Measurements from ENCODE around the gene ATP8B4.
"Not testable (repeated sequence)": the region's sequence is repeated elsewhere in the genome, so short reads cannot be mapped to it uniquely, and the experiment has no call there.

ATP8B4 gene

DNA sequence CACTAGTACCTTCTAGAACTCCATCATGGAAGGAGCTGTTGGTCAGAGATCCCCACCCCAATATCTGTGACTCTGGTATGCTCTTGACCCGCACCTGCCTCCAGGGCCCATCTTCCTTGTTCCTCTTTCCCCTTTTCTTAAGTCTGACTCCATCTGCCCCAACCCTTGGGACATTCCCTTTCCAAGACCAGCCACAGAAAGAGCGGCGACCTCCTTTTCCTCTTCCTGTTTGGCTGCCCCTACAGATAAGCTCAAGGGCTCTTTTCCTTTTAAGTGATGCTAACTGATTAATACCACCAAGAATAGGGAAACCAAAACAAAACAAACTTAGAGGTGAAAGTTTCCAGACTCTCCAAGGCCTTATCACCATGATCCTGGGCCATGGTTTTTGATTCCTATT, 21.9 kb upstream of the ATP8B4 start:
- no peak for DNase-seq (ENCODE audit: low spot score)

DNA sequence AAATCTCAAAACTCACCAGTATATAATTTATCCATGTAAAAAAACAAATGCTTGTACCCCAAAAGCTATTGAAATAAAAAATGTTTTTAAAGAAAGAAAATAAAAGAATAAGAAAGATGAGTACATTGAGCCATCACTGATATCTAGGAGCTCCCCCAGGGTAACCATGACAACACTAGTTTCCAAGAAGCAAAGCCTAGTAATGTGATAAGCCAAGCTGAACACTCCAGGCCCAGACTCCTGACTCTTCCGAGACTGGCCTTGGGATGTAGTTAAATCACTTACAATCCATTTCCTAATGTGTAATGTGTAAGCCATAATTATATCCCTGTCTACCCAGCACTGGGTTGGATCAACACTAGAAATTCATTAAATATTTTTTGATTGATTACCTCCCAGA, 21.1 kb upstream of the ATP8B4 start:
- no peak for DNase-seq (ENCODE audit: low spot score)

DNA sequence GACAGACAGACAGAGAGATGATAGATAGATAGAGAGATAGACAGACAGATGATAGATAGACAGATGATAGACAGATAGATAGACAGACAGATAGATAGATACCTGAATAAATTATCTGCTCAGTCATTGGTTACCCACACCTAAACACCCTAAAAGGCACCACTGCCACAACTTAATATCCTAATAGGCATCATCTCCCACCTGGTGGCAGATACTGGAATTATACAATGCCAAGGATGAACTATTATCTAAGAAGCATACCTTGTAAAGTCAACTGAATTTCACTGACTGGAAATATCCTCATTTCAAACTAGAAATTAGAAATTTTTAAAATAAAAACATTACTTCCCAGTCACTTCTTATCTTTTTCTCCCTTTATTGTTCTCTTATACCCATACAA, 19.4 kb upstream of the ATP8B4 start:
- no peak for DNase-seq (ENCODE audit: low spot score)

DNA sequence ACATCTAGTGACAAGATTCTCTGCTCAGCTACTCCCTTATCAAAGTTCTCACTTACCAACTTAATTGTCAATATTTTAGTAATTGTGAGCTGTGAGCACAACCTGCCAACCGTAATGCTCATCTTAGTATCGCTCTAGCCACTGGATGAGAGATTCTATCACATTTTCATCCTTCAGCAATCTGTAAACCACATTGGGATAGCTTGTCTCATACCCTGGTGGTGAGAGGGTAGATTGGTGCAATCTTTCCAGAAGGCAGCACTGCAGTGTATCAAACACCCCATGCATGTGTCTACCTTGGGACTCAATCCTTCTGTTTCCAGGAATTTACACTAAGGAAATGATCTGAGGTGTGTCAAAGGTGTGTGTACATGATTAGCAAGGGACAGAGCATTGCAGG, 18.9 kb upstream of the ATP8B4 start:
- no peak for DNase-seq (ENCODE audit: low spot score)

DNA sequence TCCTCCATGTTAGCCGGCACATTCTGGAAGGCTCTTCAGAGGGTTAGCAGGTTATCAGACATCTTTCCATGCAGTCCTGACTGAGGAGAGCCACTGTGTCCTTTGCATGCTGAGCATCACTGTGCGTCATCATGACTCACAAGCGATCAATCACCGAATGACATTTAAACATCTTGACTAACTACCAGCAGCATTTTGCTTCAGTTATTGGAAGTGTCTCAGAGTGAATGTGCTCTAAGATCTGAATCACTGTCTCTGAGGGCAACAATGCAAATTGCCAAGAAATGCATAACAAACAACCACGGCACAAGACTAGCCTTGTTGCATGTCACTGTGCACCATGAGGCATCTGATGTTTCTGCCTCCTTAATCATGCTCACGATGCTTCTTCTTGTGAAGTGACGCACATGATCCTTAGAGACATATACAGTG, 18.3 kb upstream of the ATP8B4 start:
- no peak for DNase-seq (ENCODE audit: low spot score)

DNA sequence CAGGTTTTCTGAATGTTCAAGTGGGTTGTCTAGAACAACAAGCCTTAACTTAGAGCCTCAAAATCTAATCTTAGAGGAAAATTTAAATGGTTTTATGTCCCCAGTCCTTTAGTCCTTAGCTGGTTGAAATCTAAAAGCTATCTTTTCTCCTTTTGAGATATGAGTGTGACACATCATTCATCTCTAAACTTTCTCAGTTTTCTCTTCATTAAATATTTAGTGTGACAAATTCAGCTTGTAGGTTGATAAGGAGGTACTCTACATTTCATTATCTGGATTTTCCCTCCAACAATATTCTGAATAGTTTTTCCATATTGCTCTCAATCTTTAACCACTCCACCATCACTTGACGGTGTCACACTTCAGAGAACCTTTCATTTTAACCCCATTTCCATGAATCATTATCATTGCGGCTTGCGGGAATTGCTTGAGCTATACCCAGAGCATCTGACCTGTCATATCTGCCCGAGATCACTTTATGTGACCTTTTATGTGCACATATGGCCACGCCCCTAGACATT, 16.1 kb upstream of the ATP8B4 start:
- DNase-seq (ENCODE audit: low spot score), result no peak

DNA sequence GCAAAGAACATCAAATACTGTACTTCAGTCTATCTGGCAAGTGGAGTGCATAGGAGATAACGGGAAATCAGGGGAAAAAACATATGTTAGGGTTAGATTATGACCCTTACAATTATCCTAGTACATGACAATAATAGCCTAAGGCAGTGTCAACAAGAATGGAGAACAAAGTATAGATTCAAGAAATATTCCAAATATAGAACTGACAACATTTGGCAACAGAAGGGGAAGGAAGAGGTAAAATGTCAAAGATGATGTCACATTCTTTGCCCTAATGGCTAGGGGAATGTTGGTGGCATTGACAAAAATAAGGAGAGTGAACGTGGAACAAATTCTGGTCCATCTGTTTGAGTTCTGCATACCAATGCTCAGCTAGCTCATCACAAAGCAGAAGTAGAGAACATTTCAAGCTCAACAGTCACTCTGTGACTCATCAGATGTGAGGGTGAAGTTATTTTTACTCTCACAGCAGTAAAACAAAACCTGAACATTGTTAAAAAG, 15.5 kb upstream of the ATP8B4 start:
- DNase-seq (ENCODE audit: low spot score), result no peak

DNA sequence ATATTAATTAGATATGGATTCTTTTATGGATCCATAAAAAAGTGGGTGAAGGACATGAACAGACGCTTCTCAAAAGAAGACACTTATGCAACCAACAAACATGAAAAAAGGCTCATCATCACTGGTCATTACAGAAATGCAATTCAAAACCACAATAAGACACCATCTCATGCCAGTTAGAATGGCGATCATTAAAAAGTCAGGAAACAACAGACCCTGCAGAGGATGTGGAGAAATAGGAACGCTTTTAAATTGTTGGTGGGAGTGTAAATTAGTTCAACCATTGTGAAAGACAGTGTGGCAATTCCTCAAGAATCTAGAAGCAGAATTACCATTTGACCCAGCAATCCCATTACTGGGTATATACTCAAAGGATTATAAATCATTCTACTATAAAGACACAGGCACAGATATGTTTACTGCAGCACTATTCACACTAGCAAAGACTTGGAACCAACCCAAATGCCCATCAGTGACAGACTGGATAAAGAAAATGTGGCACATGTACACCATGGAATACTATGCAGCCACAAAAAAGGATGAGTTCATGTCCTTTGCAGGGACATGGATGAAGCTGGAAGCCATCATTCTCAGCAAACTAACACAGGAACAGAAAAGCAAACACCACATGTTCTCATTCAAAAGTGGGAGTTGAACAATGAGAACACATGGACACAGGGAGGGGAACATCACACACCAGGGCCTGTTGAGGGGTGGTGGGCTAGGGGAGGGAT, 13.4 kb upstream of the ATP8B4 start:
- DNase-seq (ENCODE audit: low spot score), result not testable (repeated sequence)

DNA sequence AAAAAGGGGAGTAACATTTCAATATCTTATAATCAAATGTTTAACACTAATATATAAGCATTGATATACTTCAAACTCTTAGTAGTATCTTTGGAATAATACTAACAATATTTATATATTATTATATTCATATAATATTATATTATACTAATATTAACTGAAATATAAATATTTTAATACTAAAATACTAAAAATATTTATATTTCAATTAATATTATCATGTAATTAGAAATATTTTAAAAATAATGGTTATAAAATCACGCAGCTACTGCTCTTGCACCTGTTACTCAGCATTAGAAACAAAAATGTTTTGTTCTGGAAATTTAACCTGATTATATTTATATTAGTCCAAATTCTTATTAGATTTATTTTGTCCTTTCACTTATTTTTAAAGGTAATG, 12.6 kb upstream of the ATP8B4 start:
- DNase-seq (ENCODE audit: low spot score), result no peak

DNA sequence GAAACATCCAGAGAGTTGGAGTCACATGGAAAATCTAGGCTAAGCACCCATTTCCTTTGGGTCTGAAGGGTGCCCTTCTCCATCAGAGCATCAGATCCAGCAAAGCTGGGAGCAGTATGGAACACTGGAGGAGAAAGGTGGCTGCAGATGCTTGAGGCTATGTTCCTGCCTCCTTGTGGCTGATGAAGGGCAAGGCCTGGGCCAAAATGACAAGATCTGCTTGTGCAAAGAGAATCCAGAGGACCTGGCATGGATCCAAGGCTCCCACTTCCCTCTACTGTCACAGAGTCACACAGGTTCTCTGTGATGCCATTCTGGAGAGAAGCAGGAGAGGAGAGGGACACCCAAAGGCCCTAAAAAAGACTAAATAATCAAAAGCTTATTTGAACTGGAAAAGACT, 9.2 kb upstream of the ATP8B4 start:
- no peak for DNase-seq (ENCODE audit: low spot score)

DNA sequence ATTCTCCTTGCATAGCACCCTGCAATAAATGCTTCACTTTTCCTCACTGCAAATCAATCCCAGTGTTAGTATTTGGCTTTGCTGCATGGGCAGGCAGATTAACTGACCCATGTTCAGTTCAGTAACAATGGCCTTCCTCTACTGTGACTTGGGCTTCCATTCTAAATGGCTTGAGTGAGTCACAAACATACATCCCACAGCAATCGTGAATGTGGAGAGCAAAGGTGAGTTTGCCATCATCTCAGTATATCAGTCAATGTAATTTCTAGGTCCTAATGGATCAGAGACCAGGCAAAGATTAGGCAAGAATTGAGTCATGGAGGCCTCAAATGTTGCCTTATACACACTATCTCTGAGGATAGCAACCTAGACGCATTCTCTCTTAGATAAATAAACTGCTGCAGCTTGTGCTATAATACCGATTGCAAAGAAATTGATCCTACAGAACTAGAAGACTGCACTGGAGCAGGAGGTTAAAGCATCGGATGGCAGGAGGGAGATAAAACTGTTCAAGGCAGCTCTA, 8.3 kb upstream of the ATP8B4 start:
- DNase-seq (ENCODE audit: low spot score), result no peak

DNA sequence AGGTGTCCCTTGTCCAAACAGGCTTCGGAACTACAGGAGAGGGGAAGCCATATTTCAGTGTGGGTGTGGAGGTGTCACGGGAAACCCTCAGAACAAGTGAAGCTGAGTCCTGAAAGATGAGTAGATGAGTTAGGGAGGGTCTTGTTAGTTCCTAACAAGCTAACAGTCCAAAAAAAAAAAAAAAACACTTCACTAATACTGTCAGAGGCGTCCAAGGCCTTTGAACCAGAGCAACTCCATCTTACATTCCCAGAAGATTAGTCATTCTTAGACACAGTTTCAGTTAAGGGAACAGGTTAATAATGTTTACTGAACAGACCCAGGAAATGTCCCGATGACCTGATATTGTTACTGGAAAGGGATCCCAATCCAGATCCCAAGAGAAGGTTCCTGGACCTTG, 7.0 kb upstream of the ATP8B4 start:
- DNase-seq (ENCODE audit: low spot score), result no peak

DNA sequence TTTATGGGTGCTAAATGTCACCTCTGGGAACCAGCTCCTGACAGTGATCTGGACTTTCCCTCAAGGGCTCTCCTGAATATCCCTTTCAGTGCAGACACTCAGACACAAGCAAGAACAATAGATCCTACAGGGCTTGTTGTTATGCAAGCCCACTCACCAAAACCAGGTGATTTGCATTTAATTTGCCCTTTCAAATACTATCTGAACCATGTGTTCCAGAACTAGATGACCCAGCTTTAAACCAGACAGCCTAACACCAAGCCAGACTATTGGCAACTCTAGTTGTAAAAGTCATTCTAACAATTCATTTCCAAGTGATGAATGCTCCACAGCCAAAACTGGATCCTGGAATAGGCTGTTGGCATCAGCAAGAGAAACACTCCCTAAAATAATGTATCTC, 5.6 kb upstream of the ATP8B4 start:
- no peak for DNase-seq (ENCODE audit: low spot score)

DNA sequence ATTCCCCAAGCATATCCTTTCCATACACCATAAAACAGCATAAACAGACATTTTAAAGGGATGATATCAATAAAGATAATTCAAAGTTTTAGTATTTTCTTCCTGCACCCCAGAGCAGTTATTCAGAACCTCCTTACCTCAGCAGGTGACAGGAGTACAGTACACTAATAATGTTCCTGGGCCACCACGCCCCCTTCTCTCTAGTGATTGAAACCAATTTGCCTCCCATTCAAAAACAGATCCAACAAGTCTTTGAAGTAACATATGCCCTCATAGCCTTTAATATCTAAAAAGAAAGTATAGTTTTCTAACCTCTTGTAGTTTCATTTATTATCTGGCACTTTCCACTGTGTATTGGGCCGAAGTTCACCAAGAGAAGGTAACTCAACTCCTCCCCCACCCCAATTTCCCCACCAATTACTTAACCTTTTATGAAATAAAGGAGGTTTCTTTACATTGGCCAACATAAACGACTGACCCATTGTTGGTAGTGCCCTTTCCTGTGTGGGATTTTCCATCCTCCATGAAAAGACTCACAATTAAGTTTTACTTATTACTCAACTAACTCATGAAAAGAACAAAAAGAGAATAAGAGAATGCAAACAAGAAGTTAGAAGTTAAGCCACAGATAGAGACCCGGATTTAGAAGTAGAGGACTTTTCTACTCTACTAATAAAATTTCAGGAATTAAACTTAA, 5.0 kb upstream of the ATP8B4 start:
- DNase-seq (ENCODE audit: low spot score), result no peak

DNA sequence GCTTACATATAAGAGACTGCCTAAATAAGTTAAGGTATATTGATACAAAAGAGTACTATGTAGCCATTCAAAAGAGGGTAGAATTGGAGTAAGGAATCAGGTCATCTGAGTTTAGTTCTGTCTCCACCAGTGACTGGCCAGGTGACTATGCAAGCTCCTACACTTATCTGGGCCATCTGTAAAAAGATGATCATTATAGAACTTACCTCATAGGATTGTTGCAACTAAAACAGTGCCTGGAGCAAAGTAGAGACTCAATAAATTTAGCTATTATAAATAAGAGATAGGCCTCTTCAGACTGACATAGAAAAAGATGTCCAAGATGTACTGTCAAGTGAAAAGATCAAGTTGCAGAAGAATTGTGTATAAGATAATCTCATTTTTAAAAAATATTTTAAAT, 1.7 kb upstream of the ATP8B4 start:
- no peak for DNase-seq (ENCODE audit: low spot score)

DNA sequence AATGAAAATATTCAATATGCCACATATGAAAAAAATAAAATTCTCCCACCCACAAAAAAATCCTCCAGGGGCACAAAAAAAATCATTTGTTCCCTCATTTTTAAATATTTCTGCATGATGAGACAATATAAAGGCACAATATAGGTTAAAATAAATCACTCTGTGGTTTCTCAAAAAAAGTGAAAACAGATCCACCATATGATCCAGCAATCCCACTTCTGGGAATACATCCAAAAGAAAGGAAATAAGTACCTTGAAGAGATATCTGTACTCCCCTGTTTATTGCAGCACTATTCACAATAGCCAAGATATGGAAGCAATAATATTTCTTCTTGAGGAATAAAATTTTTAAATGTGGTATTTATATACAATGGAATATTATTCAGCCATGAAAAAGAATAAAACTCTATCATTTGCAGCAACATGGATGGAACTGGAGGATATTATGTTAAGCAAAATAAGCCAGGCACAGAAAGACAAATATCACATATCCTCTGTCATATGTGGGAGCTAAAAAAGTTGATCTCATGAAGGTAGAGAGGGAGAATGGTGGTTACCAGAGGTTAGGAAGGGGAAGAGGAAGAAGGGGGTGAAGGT, 1.5 kb downstream of the ATP8B4 start:
- DNase-seq (ENCODE audit: low spot score), result no peak

DNA sequence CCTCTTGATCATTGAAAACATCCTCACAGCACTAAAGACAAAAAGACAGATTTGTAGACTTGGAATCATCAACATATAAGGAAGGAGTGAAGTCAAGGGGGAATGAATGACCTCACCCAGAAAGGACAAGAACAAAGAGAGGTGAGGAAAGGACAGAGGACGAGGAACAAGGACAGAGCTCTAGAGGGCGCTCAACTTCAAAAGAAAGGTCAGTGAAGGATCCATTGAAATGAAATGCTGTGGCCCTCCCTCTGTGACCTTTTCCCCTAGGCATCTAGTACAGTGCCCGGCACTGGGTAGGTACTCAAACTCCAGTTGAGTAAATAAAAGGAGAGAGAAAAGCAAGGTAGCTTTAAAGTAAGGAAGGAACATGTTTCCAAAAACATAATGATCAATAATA, 2.6 kb downstream of the ATP8B4 start:
- DNase-seq (ENCODE audit: low spot score), result peak; percentile 9

DNA sequence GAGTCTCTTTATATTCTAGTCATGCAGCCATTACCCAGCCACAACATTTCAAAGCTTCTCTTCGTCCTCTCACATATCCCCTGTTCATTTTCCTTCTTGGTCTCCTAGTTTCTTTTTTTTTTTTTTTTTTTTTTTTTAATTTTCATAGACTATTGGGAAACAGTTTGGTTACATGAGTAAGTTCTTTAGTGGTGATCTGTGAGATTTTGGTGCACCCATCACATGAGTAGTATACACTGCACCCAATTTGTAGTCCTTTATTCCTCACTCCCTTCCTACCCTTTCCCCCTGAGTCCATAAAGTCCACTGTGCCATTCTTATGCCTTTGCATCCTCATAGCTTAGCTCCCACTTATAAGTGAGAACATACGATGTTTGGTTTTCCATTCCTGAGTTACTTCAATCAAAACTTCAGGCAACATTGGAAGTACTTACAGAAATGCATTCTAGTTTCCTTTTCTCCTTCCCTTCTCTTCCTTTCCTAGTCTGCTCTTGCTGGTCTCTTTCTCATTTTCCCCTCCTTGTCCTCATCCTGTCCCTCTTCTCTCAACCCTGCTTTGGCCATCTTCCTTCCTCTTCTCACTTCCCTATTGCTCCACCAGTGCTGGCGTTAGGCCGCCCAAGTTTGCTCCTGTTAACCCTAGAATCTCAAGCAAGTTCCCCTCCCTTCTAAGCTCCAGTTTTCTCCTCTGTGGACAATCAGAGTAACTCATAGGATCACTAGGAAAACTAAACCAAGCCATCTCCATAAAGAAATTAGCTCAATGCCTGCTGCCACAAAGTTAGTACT, 4.8 kb downstream of the ATP8B4 start:
- no peak for DNase-seq (ENCODE audit: low spot score)

DNA sequence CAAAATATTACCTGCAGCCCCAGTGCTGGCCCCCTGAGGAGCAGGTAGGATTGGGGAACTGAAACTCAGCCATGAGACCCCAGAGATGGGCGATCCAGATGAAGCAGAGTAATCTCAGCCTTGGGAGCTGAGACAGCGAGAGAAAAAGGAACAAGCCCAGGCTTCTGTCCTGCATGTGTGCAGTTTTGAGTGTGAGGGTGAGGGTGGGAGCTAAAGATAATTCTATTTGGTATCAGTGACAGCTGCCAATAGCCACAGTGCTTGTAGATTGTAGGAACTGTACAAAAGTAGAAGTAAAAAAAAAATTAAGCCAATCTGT, 5.9 kb downstream of the ATP8B4 start:
- DNase-seq (ENCODE audit: low spot score), result no peak

DNA sequence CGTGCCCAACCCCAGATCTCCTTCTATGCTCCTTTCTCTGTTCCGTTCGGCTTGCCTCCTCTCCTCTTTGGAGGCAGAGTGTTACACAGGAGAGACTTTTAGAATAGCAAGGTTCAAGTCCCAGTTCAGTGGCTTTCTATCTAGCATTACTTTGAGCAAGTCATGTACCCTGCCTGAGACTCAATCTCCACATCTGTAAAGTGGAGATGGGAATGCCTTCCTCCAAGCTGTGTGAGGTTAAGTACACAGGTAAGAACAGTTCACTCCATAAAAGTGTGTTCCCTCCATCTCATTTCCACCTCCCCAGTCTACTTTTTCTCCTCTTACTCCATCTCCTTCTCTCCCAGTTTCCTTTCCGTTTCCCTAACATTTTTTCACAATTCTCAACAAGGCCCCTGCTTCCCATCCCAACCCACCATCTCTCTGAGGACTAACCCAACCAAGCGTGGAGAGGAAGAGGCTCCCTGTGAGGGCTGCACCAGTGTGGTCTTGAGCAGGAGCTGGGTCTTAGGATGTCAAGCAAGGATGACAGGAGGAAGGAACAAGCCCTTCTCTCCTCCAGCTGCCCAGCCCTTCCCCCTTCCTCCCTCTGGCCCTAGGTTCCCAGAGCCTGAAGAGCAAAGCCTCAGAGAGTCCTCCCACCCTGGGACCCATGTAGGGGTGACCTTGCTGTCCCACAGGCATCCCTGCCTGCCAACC, 6.4 kb downstream of the ATP8B4 start:
- DNase-seq (ENCODE audit: low spot score), result no peak

DNA sequence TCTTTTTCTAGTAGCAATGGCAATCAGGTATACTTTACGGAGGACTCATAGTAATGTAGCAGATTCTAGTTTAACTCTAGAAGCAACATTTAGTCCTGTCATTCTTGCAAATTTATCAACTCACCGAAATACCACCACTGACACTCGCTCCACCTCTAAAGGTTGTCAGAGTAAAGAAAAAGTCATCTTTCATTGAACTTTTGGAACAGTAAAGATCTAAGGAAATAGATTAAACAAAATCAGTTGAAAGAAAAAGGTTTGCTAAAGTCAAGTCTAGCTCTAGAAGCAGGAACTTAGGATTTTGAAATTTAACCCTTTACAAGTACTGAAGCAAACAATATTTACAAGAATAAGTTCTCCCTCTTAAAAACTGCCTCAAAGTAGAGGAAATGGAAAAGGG, 8.7 kb downstream of the ATP8B4 start:
- no peak for DNase-seq (ENCODE audit: low spot score)

Data from hematopoietic multipotent progenitor cell treated with erythropoietin and hydrocortisone succinate and interleukin-3 and kit ligand, for 17 days (in vitro differentiated cells).